Measurements from ENCODE around the gene CTIF. TPM values are rescaled to one million over a fixed set of nuclear protein-coding genes. Genes with fewer than 3 reads are reported as not detected.
A peak's percentile ranks its signal among the peaks of the same experiment; 100 is the strongest.

CTIF gene
- total RNA-seq, 4 donors from 2014 or later, result 29.0 to 61.5 (median 37.7) TPM

DNA sequence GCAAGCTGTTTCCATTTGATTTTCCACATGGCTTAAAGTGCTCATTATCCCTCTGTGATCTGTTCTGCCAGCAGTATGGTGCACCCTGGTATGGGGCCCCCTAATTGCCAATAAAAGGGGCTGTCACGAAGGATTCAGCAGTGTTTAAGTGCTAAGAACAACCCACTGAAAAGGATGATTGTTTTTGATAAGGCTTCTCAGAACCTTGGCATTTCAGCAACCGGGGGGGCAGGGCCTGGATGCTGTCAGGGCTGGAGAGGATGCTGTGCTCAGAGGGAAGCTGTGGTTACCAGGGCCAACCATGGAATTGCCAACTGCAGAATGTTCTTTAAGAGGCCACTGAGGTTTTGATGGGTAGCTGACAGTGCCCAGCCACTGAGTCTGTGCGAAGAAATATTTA, 117.8 kb downstream of the CTIF start:
- whole genome bisulfite sequencing, result 80% methylated on average over 3 of the region's 3 CpGs
- H3K36me3 ChIP-seq, result no peaks in the 10 kb centered on the region
- TF ChIP-seq EP300 (IDR thresholded peaks at IDR 0.05) (no peak), CTCF (IDR thresholded peaks at IDR 0.05) (no peak), POLR2A (IDR thresholded peaks at IDR 0.05) (no peak), POLR2AphosphoS5 (IDR thresholded peaks at IDR 0.05) (no peak)
- H3K4me1 ChIP-seq, result no peaks in the 10 kb centered on the region
- no peak for DNase-seq (ENCODE audit: low spot score in 2 of 2)
- H3K9me3 ChIP-seq, result no peaks in the 10 kb centered on the region
- no peak overlapping the region for H3K4me3 ChIP-seq
- H3K27ac ChIP-seq, result no peak overlapping the region
- no peaks in the 10 kb centered on the region for H3K27me3 ChIP-seq

GRCh38 chr18:48657447-48658120, 118.8 kb downstream of the CTIF start:
- no peak for DNase-seq (ENCODE audit: low spot score in 2 of 2)
- Histone ChIP-seq H3K4me1 (no peaks in the 10 kb centered on the region), H3K27ac (no peak overlapping the region), H3K36me3 (no peaks in the 10 kb centered on the region), H3K4me3 (no peak overlapping the region), H3K27me3 (no peaks in the 10 kb centered on the region), H3K9me3 (no peaks in the 10 kb centered on the region)
- TF ChIP-seq EP300 (IDR thresholded peaks at IDR 0.05) (no peak), POLR2AphosphoS5 (IDR thresholded peaks at IDR 0.05) (no peak), POLR2A (IDR thresholded peaks at IDR 0.05) (no peak), CTCF (IDR thresholded peaks at IDR 0.05) (no peak)
- 63% methylated on average over 9 of the region's 9 CpGs for WGBS

GRCh38 chr18:48658721-48659120, 119.9 kb downstream of the CTIF start:
- no peak for DNase-seq (ENCODE audit: low spot score in 2 of 2)
- Histone ChIP-seq H3K27me3 (no peaks in the 10 kb centered on the region), H3K27ac (no peak overlapping the region), H3K9me3 (no peaks in the 10 kb centered on the region), H3K36me3 (no peaks in the 10 kb centered on the region), H3K4me1 (no peaks in the 10 kb centered on the region), H3K4me3 (no peak overlapping the region)
- 71% methylated on average over 5 of the region's 5 CpGs for WGBS
- no peak for TF ChIP-seq POLR2A (IDR thresholded peaks at IDR 0.05)
- TF ChIP-seq EP300 (IDR thresholded peaks at IDR 0.05), result no peak
- no peak for TF ChIP-seq CTCF (IDR thresholded peaks at IDR 0.05)
- no peak for TF ChIP-seq POLR2AphosphoS5 (IDR thresholded peaks at IDR 0.05)

DNA sequence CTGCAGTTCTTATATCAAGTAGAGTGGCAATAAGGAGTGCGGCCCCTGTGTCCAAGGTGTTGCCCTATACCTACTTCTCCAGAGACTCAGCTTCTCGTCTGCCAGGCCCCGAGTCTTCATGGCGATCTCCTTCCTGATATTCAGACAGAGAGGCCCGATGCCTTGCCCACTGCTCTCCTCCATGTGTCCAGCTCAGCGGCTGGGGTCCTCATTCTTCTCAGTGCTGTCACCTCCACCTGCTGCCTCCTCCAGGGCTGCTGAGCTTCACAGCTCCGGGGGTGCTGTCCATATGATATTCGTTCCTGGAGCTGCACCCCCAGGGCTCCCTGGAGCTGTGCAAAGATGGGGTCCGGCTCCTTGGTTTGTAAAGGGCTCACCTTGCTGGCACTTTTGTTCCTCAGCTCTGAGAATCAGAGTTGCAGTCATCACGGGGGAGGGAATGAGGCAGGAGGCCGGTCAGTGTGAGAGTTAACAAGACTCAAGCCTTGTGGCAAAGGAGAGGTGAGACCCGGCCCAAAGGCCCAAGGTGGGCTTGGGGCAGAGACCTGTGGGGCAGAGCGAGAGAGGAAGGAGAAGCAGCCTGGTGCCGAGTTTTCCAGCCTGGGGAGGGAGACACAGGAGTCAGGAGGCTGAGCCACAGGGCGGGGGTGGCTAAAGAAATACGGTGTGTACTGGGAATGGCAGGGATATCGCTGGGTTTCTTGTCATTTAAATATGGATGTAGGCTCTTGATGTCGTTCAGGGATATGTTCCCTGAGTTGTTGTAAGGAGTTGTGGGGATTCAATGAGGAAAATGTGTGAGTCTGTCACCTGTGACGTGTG, 120.6 kb downstream of the CTIF start:
- H3K4me1 ChIP-seq, result peaks cover 6% of the 10 kb centered on the region
- TF ChIP-seq CTCF (IDR thresholded peaks at IDR 0.05) (no peak), POLR2A (IDR thresholded peaks at IDR 0.05) (no peak), POLR2AphosphoS5 (IDR thresholded peaks at IDR 0.05) (no peak), EP300 (IDR thresholded peaks at IDR 0.05) (no peak)
- no peak overlapping the region for H3K27ac ChIP-seq
- H3K4me3 ChIP-seq, result no peak overlapping the region
- 94% methylated on average over 19 of the region's 19 CpGs for WGBS
- no peaks in the 10 kb centered on the region for H3K27me3 ChIP-seq
- no peaks in the 10 kb centered on the region for H3K36me3 ChIP-seq
- H3K9me3 ChIP-seq, result no peaks in the 10 kb centered on the region
- peak in 1 of 2 donors; percentile 71 for DNase-seq (ENCODE audit: low spot score in 2 of 2)
